ENCODE data around the gene VIM.

The VIM gene

GRCh38 chr10:17286562-17287550, 58.8 kb downstream of the VIM start:
- no peaks in the 10 kb centered on the region for H3K36me3 ChIP-seq
- peaks cover 39% of the 10 kb centered on the region for H3K27me3 ChIP-seq
- no peak overlapping the region for H3K4me3 ChIP-seq (ENCODE audit: low read depth, low read length)
- H3K9me3 ChIP-seq = no peaks in the 10 kb centered on the region
- DNase-seq = no peak
- H3K4me1 ChIP-seq = no peaks in the 10 kb centered on the region
- no peak for TF ChIP-seq CTCF (IDR thresholded peaks at IDR 0.05; ENCODE audit: low read depth, low read length)
